GM12878 (cell line): ENCODE data around the gene PITPNM3. TPM values are rescaled to one million over a fixed set of nuclear protein-coding genes. Genes with fewer than 3 reads are reported as not detected.

Experiments used
- ATAC-seq: fragments of 200-7000 bp; cut with Tn5 transposase; 3 replicates; pipeline ENCODE4 v1.9.1; 2020; ENCODE audit warnings: mild to moderate bottlenecking, moderate library complexity
- BruUV-seq: library from RNA; stranded (reverse); fragments of 400-500 nt; replicated peaks from 2 replicates; lab custom pipeline; 2021; lab: Mats Ljungman, UMichigan
- CTCF ChIA-PET: fragments of 300-600 bp; sonication (Branson Sonifier 250); formaldehyde crosslinking; extraction: SDS; loops from one replicate; lab custom pipeline; 2021; ENCODE audit warnings: inconsistent platforms; lab: Yijun Ruan, JAX
- POLR2A ChIA-PET: fragments of 350-600 bp; formaldehyde crosslinking; extraction: SDS; loops from one replicate; lab custom pipeline; 2021; ENCODE audit warnings: inconsistent platforms; lab: Charles Lee
- RAD21 ChIA-PET: fragments of 300-600 bp; sonication (Branson Sonifier 250); formaldehyde crosslinking; loops from one replicate; lab custom pipeline; 2023; ENCODE audit warnings: antibody characterized with exemption; ENCODE audit not compliant: unreplicated experiment; lab: Charles Lee
- SMC1A ChIA-PET: fragments of 300-600 bp; sonication (Branson Sonifier 250); formaldehyde crosslinking; loops from one replicate; lab custom pipeline; 2023; ENCODE audit not compliant: unreplicated experiment, uncharacterized antibody; lab: Charles Lee
- DNase-seq: peaks from one replicate; pipeline ENCODE4 v3.0.0-alpha.2; 2011; ENCODE audit warnings: low read depth, low spot score
- FAIRE-seq: peaks from 3 replicates; lab custom pipeline; 2011; peaks lifted over from hg19 to GRCh38; lab: Jason Lieb, UNC
- H2AFZ ChIP-seq: 2 replicates; pipeline ENCODE4 v1.6.0; 2011; ENCODE audit warnings: low read depth, low read length, control low read depth; ENCODE audit not compliant: control insufficient read depth
- H3K27ac ChIP-seq: 2 replicates; pipeline ENCODE4 v1.5.1; 2011; ENCODE audit warnings: control low read depth; ENCODE audit not compliant: control insufficient read depth, insufficient read depth
- H3K27me3 ChIP-seq, 2 experiments: replicated peaks in 1 of 2; 2 replicates each; pipeline versions ENCODE4 v1.6.0 to v1.6.1; 2011; ENCODE audit warnings: low read length in 1 of 2; ENCODE audit not compliant: control insufficient read depth in 2 of 2, insufficient read depth in 2 of 2
- H3K36me3 ChIP-seq, 2 experiments: 2 replicates each; pipeline ENCODE4 v1.5.1; 2011; ENCODE audit warnings: low read length in 1 of 2; ENCODE audit not compliant: control insufficient read depth in 2 of 2, insufficient read depth in 2 of 2
- H3K4me1 ChIP-seq: 2 replicates; pipeline ENCODE4 v1.6.1; 2011; ENCODE audit warnings: mild to moderate bottlenecking, low read length, moderate library complexity, mixed read lengths; ENCODE audit not compliant: control insufficient read depth, insufficient read depth
- H3K4me2 ChIP-seq: 2 replicates; pipeline ENCODE4 v1.6.0; 2011; ENCODE audit warnings: control low read depth; ENCODE audit not compliant: control insufficient read depth, insufficient read depth
- H3K4me3 ChIP-seq: fragments of 200-600 bp; sonication (generic); 2 replicates; pipeline ENCODE4 v1.5.1; 2016
- H3K79me2 ChIP-seq: 2 replicates; pipeline ENCODE4 v1.6.0; 2011; ENCODE audit warnings: low read length; ENCODE audit not compliant: control insufficient read depth, insufficient read depth
- H3K9ac ChIP-seq: 2 replicates; pipeline ENCODE4 v1.8.0; 2011; ENCODE audit warnings: low read length, control low read depth, mixed read lengths; ENCODE audit not compliant: control insufficient read depth, insufficient read depth
- H3K9me3 ChIP-seq: replicated peaks from 3 replicates; pipeline ENCODE4 v1.5.1; 2011; ENCODE audit warnings: mild to moderate bottlenecking, low read length; ENCODE audit not compliant: control insufficient read depth, insufficient read depth
- H4K20me1 ChIP-seq: 2 replicates; pipeline ENCODE4 v1.6.0; 2011; ENCODE audit not compliant: control insufficient read depth, insufficient read depth
- ASH2L ChIP-seq: fragments of 300-600, 200-600 bp; sonication (generic); IDR thresholded peaks from 2 replicates; pipeline ENCODE4 v1.6.1; 2017; ENCODE audit warnings: low read depth, mild to moderate bottlenecking, borderline replicate concordance
- CBFB ChIP-seq: IDR thresholded peaks from 2 replicates; pipeline ENCODE4 v1.6.1; 2016; ENCODE audit warnings: antibody characterized with exemption, low read depth
- CHD1 ChIP-seq: IDR thresholded peaks from 2 replicates; pipeline ENCODE4 v1.6.1; 2012; ENCODE audit warnings: low read depth, low read length, improper control_type of control experiment
- EGR1 ChIP-seq, 2 experiments: IDR thresholded peaks; 1 replicate in 1 of 2; 2 replicates in 1 of 2; pipeline ENCODE4 v1.6.1; 2011 to 2012; ENCODE audit warnings: low read depth in 2 of 2, low read length in 2 of 2, borderline replicate concordance in 1 of 2, mild to moderate bottlenecking in 1 of 2, moderate library complexity in 1 of 2
- FOXM1 ChIP-seq: IDR thresholded peaks from 2 replicates; pipeline ENCODE4 v1.6.1; 2012; ENCODE audit warnings: low read depth, mild to moderate bottlenecking, inconsistent platforms, low read length, moderate library complexity
- GABPA ChIP-seq: IDR thresholded peaks from 2 replicates; pipeline ENCODE4 v1.6.1; 2014; ENCODE audit warnings: antibody characterized with exemption, low read depth, mild to moderate bottlenecking, inconsistent platforms
- IKZF2 ChIP-seq, 2 experiments: fragments of 450-650 bp; IDR thresholded peaks; 2 replicates each; pipeline ENCODE4 v1.6.1; 2017; ENCODE audit warnings: mild to moderate bottlenecking in 2 of 2, moderate library complexity in 2 of 2
- KAT2A ChIP-seq: conservative IDR thresholded peaks from 2 replicates; pipeline ENCODE4 v1.6.1; 2011; ENCODE audit warnings: low read depth, low read length; ENCODE audit not compliant: control insufficient read depth
- KDM1A ChIP-seq: fragments of 200-600 bp; sonication (generic); IDR thresholded peaks from 2 replicates; pipeline ENCODE4 v1.6.1; 2016; ENCODE audit warnings: borderline replicate concordance
- KLF5 ChIP-seq: fragments of 450-650 bp; IDR thresholded peaks from 2 replicates; pipeline ENCODE4 v1.6.1; 2014; ENCODE audit warnings: mild to moderate bottlenecking; ENCODE audit not compliant: partially characterized antibody
- MXI1 ChIP-seq: fragments of 150-350 bp; IDR thresholded peaks from 2 replicates; pipeline ENCODE4 v1.6.1; 2011; ENCODE audit warnings: low read depth, mild to moderate bottlenecking, inconsistent platforms, low read length, improper control_type of control experiment
- PAX5 ChIP-seq: IDR thresholded peaks from 2 replicates; pipeline ENCODE4 v1.6.1; 2011; ENCODE audit warnings: low read depth, low read length, borderline replicate concordance
- POU2F2 ChIP-seq: IDR thresholded peaks from 3 replicates; pipeline ENCODE4 v1.6.1; 2011; ENCODE audit warnings: low read depth, mild to moderate bottlenecking, low read length, borderline replicate concordance
- SREBF1 ChIP-seq: IDR thresholded peaks from 2 replicates; pipeline ENCODE4 v1.6.1; 2012; ENCODE audit warnings: mild to moderate bottlenecking, low read length
- WGBS: methylation state at CpG from one replicate; pipeline ENCODE4 v1.1.6; 2016; ENCODE audit warnings: low lambda C conversion rate; ENCODE audit not compliant: insufficient replicate concordance, insufficient coverage; ENCODE audit errors: missing lambda C conversion rate; 5-methylcytosine and 5-hydroxymethylcytosine counted together
- in situ Hi-C: fragments of 300-500 bp; cut with MboI; formaldehyde crosslinking; loops from 9 replicates; pipeline ENCODE4 v1.14.3; 2018; ENCODE audit warnings: mixed read lengths
- intact Hi-C: fragments of 100-400 bp; cut with micrococcal nuclease; formaldehyde crosslinking; loops from one replicate; pipeline ENCODE4 v1.14.2; 2022; ENCODE audit not compliant: unreplicated experiment
- polyA plus RNA-seq, 11 experiments: library from polyadenylated mRNA; depleted of rRNA in 4 of 11; unstranded in 6 of 11; stranded (reverse) in 5 of 11; fragments of >200 nt; fragmentation: Nextera tagmentation in 4 of 11; fragmentation: Illumina TruSeq in 1 of 11; extraction: Ambion mirVana in 4 of 11; extraction: Trizol in 1 of 11; gene quantifications; 1 replicate in 1 of 11; 2 replicates in 10 of 11; pipeline versions ENCODE4 v1.2.1 to v1.2.3, GENCODE V29; 2011 to 2016; ENCODE audit warnings: inconsistent platforms in 2 of 11, missing spikeins in 2 of 11, low read depth in 1 of 11
- total RNA-seq, 4 experiments: library from RNA; depleted of rRNA in 3 of 4; stranded (reverse); fragments of >200 nt in 3 of 4; fragmentation: Illumina TruSeq in 1 of 4; extraction: Trizol in 1 of 4; gene quantifications; 2 replicates each; pipeline versions ENCODE4 v1.2.1 to v1.2.3, GENCODE V29; 2013 to 2021
- TF ChIP-seq, protein P1 (sequence below): fragments of 450-650 bp; IDR thresholded peaks from 2 replicates; pipeline ENCODE4 v1.6.1; 2017; ENCODE audit warnings: mild to moderate bottlenecking, low read depth, inconsistent platforms; ENCODE audit not compliant: poor library complexity, severe bottlenecking
- TF ChIP-seq, protein P2 (sequence below): IDR thresholded peaks from 2 replicates; pipeline ENCODE4 v1.6.1; 2011; ENCODE audit warnings: low read depth, low read length, improper control_type of control experiment, borderline replicate concordance
- TF ChIP-seq, protein P3 (sequence below): fragments of 450-650 bp; formaldehyde crosslinking; IDR thresholded peaks from 2 replicates; pipeline ENCODE4 v1.4.0; 2020; ENCODE audit warnings: mild to moderate bottlenecking, moderate library complexity

The PITPNM3 gene
- total and polyA plus RNA-seq, 10 of the 15 experiments (the other 5 are each of a cell fraction or from before 2014, with no cell fraction given) = 0.02 to 0.49 (median 0.19) TPM; not detected in 1

DNA sequence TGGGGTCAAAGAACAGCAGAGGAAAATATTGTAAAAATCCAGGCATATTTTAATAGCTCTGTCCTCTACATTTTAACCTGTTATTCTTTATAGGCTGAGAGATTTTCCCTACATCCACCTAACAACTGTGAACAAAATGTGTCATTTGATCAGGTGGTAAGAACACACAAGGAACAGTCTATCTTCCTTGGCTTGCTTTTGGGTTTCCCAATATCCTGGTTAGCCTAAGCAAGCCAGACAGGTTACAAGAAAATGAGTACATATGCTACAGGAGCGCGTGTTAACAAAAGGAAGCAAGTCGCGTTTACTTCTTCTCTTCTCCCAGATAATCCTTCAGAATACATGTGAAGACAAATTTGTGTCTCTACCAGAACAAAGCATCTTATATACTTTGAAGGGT, 31.0 kb upstream of the PITPNM3 start (continued):
- no peak for TF ChIP-seq FOXM1
- no peak for TF ChIP-seq PAX5
- TF ChIP-seq, protein P1, sequence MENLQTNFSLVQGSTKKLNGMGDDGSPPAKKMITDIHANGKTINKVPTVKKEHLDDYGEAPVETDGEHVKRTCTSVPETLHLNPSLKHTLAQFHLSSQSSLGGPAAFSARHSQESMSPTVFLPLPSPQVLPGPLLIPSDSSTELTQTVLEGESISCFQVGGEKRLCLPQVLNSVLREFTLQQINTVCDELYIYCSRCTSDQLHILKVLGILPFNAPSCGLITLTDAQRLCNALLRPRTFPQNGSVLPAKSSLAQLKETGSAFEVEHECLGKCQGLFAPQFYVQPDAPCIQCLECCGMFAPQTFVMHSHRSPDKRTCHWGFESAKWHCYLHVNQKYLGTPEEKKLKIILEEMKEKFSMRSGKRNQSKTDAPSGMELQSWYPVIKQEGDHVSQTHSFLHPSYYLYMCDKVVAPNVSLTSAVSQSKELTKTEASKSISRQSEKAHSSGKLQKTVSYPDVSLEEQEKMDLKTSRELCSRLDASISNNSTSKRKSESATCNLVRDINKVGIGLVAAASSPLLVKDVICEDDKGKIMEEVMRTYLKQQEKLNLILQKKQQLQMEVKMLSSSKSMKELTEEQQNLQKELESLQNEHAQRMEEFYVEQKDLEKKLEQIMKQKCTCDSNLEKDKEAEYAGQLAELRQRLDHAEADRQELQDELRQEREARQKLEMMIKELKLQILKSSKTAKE = no peak
- no peak for TF ChIP-seq ASH2L
- TF ChIP-seq CBFB = no peak

DNA sequence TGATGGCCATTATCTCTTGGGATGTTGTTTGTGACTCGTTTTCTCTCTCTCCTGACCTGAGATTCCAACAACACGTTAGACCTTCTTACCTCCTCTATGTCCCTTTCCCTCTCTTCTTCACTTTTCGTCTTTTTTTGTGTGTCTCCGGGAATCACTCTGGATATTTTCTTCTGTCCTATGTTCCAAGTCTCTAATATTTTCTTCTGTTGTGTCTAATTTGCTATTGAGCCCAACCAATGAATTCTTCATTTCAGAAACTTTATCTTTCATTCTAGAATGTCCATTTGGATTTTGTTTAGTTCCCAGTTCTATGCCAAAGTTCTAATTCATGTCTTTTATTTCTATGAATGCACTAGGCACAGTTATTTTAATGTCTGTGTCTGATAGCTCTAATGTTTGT, 27.1 kb upstream of the PITPNM3 start:
- 98% methylated on average over 4 of the region's 4 CpGs for WGBS
- ChIA-PET CTCF (no interaction called here), RAD21 (no interaction called here), SMC1A (no interaction called here), POLR2A (no interaction called here)
- H3K4me1 ChIP-seq = no peaks in the 10 kb centered on the region
- no peak overlapping the region for H3K9ac ChIP-seq
- no peak for FAIRE-seq
- no peaks in the 10 kb centered on the region for H3K79me2 ChIP-seq
- H3K27me3 ChIP-seq = no peaks in the 10 kb centered on the region
- BruUV-seq = no TSS peak
- intact Hi-C loops = no loop called here
- no peak overlapping the region for H3K27ac ChIP-seq
- in situ Hi-C loops = no loop called here
- no peaks in the 10 kb centered on the region for H4K20me1 ChIP-seq
- H3K9me3 ChIP-seq = peaks cover 1% of the 10 kb centered on the region; the same call in 2 of the 3 replicates
- no peak for DNase-seq
- no peak overlapping the region for H2AFZ ChIP-seq
- H3K36me3 ChIP-seq = peaks cover 0 to 16% of the 10 kb centered on the region in 2 experiments; a peak in 3 of 4 replicates
- no peak overlapping the region for H3K4me3 ChIP-seq
- no peak overlapping the region for H3K4me2 ChIP-seq
- ATAC-seq = no peak
- TF ChIP-seq, protein P2, sequence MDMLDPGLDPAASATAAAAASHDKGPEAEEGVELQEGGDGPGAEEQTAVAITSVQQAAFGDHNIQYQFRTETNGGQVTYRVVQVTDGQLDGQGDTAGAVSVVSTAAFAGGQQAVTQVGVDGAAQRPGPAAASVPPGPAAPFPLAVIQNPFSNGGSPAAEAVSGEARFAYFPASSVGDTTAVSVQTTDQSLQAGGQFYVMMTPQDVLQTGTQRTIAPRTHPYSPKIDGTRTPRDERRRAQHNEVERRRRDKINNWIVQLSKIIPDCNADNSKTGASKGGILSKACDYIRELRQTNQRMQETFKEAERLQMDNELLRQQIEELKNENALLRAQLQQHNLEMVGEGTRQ = no peak
- TF ChIP-seq CHD1 (no peak), KAT2A (no peak), KLF5 (no peak), SREBF1 (no peak), EGR1 (IDR thresholded peaks at IDR 0.05; ENCODE audit: borderline replicate concordance in 1 of 2, low read depth in 2 of 2, low read length in 2 of 2) (no peak), MXI1 (no peak), KDM1A (no peak), IKZF2 (IDR thresholded peaks at IDR 0.05) (no peak), POU2F2 (no peak), GABPA (no peak)
- TF ChIP-seq, protein P3, sequence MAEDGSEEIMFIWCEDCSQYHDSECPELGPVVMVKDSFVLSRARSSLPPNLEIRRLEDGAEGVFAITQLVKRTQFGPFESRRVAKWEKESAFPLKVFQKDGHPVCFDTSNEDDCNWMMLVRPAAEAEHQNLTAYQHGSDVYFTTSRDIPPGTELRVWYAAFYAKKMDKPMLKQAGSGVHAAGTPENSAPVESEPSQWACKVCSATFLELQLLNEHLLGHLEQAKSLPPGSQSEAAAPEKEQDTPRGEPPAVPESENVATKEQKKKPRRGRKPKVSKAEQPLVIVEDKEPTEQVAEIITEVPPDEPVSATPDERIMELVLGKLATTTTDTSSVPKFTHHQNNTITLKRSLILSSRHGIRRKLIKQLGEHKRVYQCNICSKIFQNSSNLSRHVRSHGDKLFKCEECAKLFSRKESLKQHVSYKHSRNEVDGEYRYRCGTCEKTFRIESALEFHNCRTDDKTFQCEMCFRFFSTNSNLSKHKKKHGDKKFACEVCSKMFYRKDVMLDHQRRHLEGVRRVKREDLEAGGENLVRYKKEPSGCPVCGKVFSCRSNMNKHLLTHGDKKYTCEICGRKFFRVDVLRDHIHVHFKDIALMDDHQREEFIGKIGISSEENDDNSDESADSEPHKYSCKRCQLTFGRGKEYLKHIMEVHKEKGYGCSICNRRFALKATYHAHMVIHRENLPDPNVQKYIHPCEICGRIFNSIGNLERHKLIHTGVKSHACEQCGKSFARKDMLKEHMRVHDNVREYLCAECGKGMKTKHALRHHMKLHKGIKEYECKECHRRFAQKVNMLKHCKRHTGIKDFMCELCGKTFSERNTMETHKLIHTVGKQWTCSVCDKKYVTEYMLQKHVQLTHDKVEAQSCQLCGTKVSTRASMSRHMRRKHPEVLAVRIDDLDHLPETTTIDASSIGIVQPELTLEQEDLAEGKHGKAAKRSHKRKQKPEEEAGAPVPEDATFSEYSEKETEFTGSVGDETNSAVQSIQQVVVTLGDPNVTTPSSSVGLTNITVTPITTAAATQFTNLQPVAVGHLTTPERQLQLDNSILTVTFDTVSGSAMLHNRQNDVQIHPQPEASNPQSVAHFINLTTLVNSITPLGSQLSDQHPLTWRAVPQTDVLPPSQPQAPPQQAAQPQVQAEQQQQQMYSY (CRISPR knock-in tag) = no peak
